Activated CD8-positive, alpha-beta T cell treated with anti-CD3 and anti-CD28 coated beads, Interleukin-2, amount 10 ng/mL, durations not matched to agents 7 days and 5 days (primary cell): ENCODE data around the gene PCGF2. TPM values are rescaled to one million over a fixed set of nuclear protein-coding genes. Genes with fewer than 3 reads are reported as not detected.

ENCODE experiments used
- ATAC-seq: fragments of 150-1000 bp; cut with Tn5 transposase; one replicate; pipeline ENCODE4 v1.10.0; 2021; ENCODE audit warnings: moderate library complexity
- CTCF ChIA-PET: fragments of 350-600 bp; sonication (Branson Sonifier 250); formaldehyde crosslinking; loops from one replicate; lab custom pipeline; 2021; ENCODE audit warnings: antibody characterized with exemption; lab: Charles Lee
- POLR2A ChIA-PET: fragments of 350-600 bp; sonication (Branson Sonifier 250); formaldehyde crosslinking; loops from one replicate; lab custom pipeline; 2021; ENCODE audit warnings: antibody characterized with exemption; lab: Charles Lee
- DNase-seq: peaks from one replicate; pipeline ENCODE4 v3.0.0-alpha.2; 2020
- H3K27ac Mint-ChIP-seq: one replicate; pipeline ENCODE4 v1.8.0; 2021; ENCODE audit warnings: mild to moderate bottlenecking, mixed read lengths
- H3K27me3 Mint-ChIP-seq: one replicate; pipeline ENCODE4 v1.8.0; 2021; ENCODE audit warnings: low read depth, mixed read lengths
- H3K36me3 Mint-ChIP-seq: one replicate; pipeline ENCODE4 v1.8.0; 2021; ENCODE audit warnings: low read depth, mixed read lengths
- H3K4me1 Mint-ChIP-seq: one replicate; pipeline ENCODE4 v1.8.0; 2021; ENCODE audit warnings: low read depth, mixed read lengths
- H3K4me3 Mint-ChIP-seq: one replicate; pipeline ENCODE4 v1.8.0; 2021; ENCODE audit warnings: mild to moderate bottlenecking, mixed read lengths
- H3K9me3 Mint-ChIP-seq: one replicate; pipeline ENCODE4 v1.8.0; 2022; ENCODE audit warnings: mixed read lengths; ENCODE audit not compliant: insufficient read depth
- total RNA-seq, 2 experiments: library from RNA; stranded (reverse); gene quantifications; one replicate each; pipeline ENCODE4 v1.2.3, GENCODE V29; 2021

The PCGF2 gene
- total RNA-seq, 2 experiments from 2014 or later, result 0.63 to 0.70 TPM

DNA sequence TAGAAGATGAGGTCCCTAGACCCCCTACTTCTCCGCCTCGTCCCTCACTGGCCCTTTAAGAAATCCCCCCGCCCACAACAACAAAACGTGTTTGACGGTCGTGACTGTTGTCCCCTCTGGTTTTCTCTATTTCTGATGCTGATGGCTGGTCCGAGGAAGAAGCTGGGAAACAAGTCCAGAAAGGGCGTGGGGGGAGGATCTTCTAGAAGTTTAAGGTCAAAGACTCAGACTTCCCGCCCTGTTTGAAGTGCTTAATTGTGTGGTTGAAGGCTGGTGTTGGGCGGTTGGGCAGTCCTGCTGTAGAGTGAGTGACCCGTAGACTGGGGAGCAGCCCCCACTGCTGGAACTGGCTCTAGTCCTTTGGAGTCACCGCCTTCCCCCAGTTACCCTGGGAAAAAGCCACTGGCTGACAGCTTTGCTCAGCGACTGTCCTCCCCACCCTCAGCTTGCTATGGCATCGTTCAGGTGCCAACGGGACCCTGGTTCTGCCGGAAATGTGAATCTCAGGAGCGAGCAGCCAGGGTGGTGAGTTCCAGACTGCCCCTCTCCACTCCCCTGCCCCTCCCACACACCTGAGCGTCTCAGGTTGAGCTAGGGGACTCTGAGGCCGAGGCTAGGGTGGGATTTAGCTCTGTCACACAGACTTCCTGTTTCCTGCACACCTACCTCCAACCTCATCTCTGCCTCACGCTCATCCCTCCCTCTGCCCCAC lies 41.5 kb downstream of the PCGF2 start:
- CTCF ChIA-PET, result interaction anchor here (0.7 to 3.9 kb wide), 9 partner anchors 9 to 39 kb away, joined by 3 to 27 read pairs (median 5); partner anchors contain the start of gene CISD3
- H3K9me3 Mint-ChIP-seq, result no peaks in the 10 kb centered on the region
- POLR2A ChIA-PET, result interaction anchor here (0.7 to 7.3 kb wide), 8 partner anchors 9 to 117 kb away, joined by 3 to 92 read pairs (median 4); no protein-coding TSS in a partner anchor
- peaks cover 63% of the 10 kb centered on the region for H3K4me1 Mint-ChIP-seq
- ATAC-seq (no peak), DNase-seq (peak; percentile 49)
- H3K4me3 Mint-ChIP-seq, result peak overlapping the region; percentile 95
- peaks cover 50% of the 10 kb centered on the region for H3K36me3 Mint-ChIP-seq
- no peaks in the 10 kb centered on the region for H3K27me3 Mint-ChIP-seq
- peak overlapping the region; percentile 92 for H3K27ac Mint-ChIP-seq

DNA sequence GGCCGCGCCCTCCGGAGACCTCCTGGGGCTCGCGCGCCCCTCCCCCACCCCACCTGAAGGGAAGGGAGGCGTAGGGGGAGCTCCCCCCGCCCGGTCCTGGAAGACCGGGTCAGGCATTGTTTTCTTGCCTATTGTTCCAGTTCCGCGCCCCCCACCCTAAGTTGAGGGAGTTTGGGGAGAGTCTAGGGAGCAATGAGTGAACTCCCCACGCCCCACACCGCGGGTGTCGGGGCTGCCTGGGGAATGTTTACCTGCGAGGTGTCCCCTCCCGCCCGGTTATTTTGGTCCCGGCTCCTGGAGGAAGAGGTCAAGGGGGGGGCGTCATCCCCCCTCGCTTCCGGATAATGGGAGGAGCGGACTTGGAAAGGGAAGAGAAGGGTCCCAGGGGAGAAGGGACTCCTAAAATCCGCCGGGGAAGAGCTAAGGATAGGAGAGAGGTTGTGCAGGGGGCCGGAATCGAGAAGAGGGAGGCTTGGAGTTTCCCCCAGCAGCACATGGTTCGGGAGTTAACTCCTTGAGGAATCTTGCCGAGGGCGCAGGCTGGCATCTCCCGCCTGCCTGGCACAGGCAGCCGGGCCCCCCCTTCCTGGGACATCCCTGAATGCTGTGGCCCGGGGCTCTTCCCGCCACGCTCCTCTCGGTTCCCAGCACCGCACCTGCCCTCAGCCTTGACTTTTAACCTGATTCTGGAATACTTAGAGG lies 42.2 kb downstream of the PCGF2 start:
- Mint-ChIP-seq H3K27ac (peak overlapping the region; percentile 92), H3K27me3 (no peaks in the 10 kb centered on the region), H3K36me3 (peaks cover 43% of the 10 kb centered on the region), H3K4me3 (peak overlapping the region; percentile 95), H3K4me1 (peaks cover 63% of the 10 kb centered on the region), H3K9me3 (no peaks in the 10 kb centered on the region)
- CTCF ChIA-PET, result interaction anchor here (0.7 to 3.9 kb wide), 7 partner anchors 9 to 29 kb away, joined by 3 to 27 read pairs (median 15); partner anchors contain the start of gene CISD3
- DNase-seq, result peak; percentile 38
- ATAC-seq, result no peak
- POLR2A ChIA-PET, result interaction anchor here (0.8 to 7.3 kb wide), 9 partner anchors 10 to 118 kb away, joined by 3 to 92 read pairs (median 9); no protein-coding TSS in a partner anchor

GRCh38 chr17:38705523-38705802 lies 42.7 kb downstream of the PCGF2 start:
- H3K27me3 Mint-ChIP-seq, result no peaks in the 10 kb centered on the region
- H3K4me1 Mint-ChIP-seq, result peaks cover 61% of the 10 kb centered on the region
- CTCF ChIA-PET, result interaction anchor here (0.7 to 3.9 kb wide), 7 partner anchors 8 to 29 kb away, joined by 3 to 27 read pairs (median 11); partner anchors contain the start of gene CISD3
- H3K27ac Mint-ChIP-seq, result peak overlapping the region; percentile 71
- H3K36me3 Mint-ChIP-seq, result peaks cover 38% of the 10 kb centered on the region
- POLR2A ChIA-PET, result interaction anchor here (1.0 to 7.3 kb wide), 12 partner anchors 10 to 120 kb away, joined by 3 to 92 read pairs (median 9); partner anchors contain the start of genes CWC25 and PSMB3
- DNase-seq (no peak), ATAC-seq (peak; percentile 2)
- H3K4me3 Mint-ChIP-seq, result peak overlapping the region; percentile 95
- no peaks in the 10 kb centered on the region for H3K9me3 Mint-ChIP-seq

DNA sequence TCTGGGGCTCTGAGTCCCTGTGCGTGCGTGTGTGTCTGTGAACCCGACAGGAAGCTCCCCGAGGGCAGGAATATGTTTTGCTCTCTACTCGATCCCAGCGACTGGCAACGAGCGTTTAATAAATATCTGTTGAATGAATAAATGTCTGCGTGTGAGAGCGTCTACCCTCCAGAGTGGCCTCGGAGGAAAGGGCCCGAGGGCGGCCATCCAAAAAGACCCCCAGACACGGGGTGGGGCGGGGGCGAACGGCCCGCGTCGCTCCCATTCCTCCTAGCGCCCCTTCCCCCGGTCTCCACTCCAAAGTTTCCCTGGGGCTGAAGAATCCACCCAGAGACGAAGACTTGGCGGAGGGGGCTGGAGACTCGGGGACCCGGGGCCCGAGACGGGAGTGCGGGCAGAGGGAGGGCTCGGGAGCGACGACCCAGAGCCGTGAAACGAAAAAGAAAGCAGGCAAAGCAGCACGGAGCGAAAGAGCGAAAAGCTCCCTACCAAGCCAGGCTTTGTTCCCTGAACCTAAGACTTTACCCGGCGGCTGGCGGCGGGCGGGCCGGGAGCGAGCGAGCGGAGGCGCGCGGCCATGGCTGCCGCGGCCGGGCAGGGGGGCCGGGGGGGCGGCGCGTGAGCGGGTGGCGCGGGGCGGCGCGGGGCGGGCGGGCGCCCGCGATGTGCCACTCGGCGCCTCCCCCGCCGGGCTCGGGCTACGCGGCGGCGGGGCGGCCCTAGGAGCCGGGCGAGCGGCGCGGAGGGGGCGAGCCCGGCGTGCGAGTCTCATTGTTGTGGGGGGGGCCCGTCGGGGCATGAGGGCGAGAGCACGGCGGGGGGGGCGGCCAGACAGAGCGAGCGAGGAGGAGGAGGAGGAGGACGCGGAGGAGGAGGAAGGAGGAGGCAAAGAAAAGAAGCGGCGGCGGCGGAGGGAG lies 43.3 kb downstream of the PCGF2 start, which contains the start of gene MLLT6:
Gene MLLT6, plus strand, starts transcription at position 668 of the 917 bp plus-strand sequence. CDS start 360 bp downstream, outside the sequence.
- CTCF ChIA-PET, result interaction anchor here (1.6 to 3.9 kb wide), 5 partner anchors 8 to 30 kb away, joined by 5 to 27 read pairs (median 11); partner anchors contain the start of gene CISD3
- H3K36me3 Mint-ChIP-seq, result peaks cover 32% of the 10 kb centered on the region
- ATAC-seq, result peak; percentile 38
- peak; percentile 80 for DNase-seq
- no peaks in the 10 kb centered on the region for H3K27me3 Mint-ChIP-seq
- H3K4me3 Mint-ChIP-seq, result peak within 1 kb of the TSS; percentile 95
- POLR2A ChIA-PET, result interaction anchor here (0.6 to 7.3 kb wide), 15 partner anchors 9 to 121 kb away, joined by 3 to 92 read pairs (median 9); partner anchors contain the start of genes CWC25 and PSMB3
- H3K9me3 Mint-ChIP-seq, result no peaks in the 10 kb centered on the region
- H3K4me1 Mint-ChIP-seq, result peaks cover 59% of the 10 kb centered on the region
- H3K27ac Mint-ChIP-seq, result peak within 1 kb of the TSS; percentile 97

DNA sequence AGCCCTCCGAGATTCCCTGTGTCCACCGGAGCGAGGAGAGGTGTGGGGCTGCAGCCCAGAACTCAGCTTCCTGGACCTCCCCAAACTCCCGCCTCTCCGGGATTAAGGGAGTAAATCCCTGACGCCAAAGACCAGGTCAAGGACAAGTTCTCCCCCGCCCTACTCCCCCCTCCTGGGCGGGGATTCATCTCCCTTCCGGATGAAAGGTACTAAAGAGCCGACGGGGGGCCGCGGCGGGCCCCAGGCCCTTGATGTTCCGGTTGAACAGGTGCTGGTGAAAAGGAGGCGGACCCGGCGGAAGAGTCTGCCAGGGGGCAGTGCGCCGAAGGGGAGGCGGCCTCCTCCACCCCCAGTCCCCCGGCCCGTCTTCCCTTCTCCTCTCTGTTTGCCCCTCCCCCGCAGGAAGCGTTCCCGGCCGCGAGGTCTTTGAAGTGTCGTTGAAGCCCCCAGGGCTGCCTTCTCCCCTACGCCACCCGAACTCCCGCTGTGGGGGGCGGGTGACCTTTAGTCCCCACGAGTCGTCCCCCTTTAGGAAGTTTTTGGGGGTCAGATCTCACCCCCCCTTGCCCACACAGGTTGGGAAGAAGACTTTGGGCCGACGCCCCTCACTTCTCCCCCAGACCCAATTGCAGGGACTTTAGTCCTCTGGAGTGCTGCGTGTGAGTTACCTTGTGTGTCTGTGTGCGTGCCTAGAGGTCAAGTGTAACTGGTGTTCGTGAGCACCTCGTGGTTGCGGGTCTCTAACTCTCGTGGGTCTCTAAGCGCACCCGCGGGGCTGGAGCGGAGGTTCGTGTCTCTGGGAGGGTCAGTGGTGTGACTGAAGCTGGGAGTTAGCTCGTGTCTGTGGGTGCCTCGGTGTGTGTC lies 44.2 kb downstream of the PCGF2 start:
- peak; percentile 31 for ATAC-seq

GRCh38 chr17:38702916-38703741 lies 45.0 kb downstream of the PCGF2 start:
- H3K9me3 Mint-ChIP-seq, result no peaks in the 10 kb centered on the region
- ChIA-PET POLR2A (interaction anchor here (0.5 to 7.3 kb wide), 7 partner anchors 9 to 49 kb away, joined by 3 to 92 read pairs (median 7); partner anchors contain the start of genes EPOP and PSMB3), CTCF (interaction anchor here (1.0 to 4.0 kb wide), 4 partner anchors 26 to 390 kb away, joined by 3 to 21 read pairs (median 16); no protein-coding TSS in a partner anchor)
- peak overlapping the region; percentile 87 for H3K4me3 Mint-ChIP-seq
- H3K27ac Mint-ChIP-seq, result peak overlapping the region; percentile 97
- H3K4me1 Mint-ChIP-seq, result peaks cover 52% of the 10 kb centered on the region
- DNase-seq, result peak; percentile 51
- ATAC-seq, result no peak
- H3K27me3 Mint-ChIP-seq, result no peaks in the 10 kb centered on the region
- peaks cover 20% of the 10 kb centered on the region for H3K36me3 Mint-ChIP-seq

More for the DNA sequence above, 44.2 kb downstream of the PCGF2 start:
- Mint-ChIP-seq H3K27me3 (no peaks in the 10 kb centered on the region), H3K9me3 (no peaks in the 10 kb centered on the region), H3K36me3 (peaks cover 25% of the 10 kb centered on the region), H3K4me1 (peaks cover 55% of the 10 kb centered on the region), H3K27ac (peak overlapping the region; percentile 97), H3K4me3 (peak overlapping the region; percentile 87)
- CTCF ChIA-PET, result interaction anchor here (1.6 to 4.0 kb wide), 4 partner anchors 24 to 31 kb away, joined by 11 to 27 read pairs (median 16); no protein-coding TSS in a partner anchor
- DNase-seq, result peak; percentile 86
- POLR2A ChIA-PET, result interaction anchor here (0.6 to 7.3 kb wide), 15 partner anchors 10 to 121 kb away, joined by 3 to 92 read pairs (median 9); partner anchors contain the start of genes CWC25 and PSMB3

GRCh38 chr17:38702166-38702915 lies 45.8 kb downstream of the PCGF2 start:
- no peaks in the 10 kb centered on the region for H3K27me3 Mint-ChIP-seq
- CTCF ChIA-PET, result interaction anchor here (1.0 to 4.0 kb wide), 5 partner anchors 25 to 390 kb away, joined by 3 to 21 read pairs (median 9); no protein-coding TSS in a partner anchor
- POLR2A ChIA-PET, result interaction anchor here (0.5 to 7.3 kb wide), 10 partner anchors 8 to 150 kb away, joined by 3 to 92 read pairs (median 4); partner anchors contain the start of genes EPOP and PSMB3
- H3K4me1 Mint-ChIP-seq, result peaks cover 52% of the 10 kb centered on the region
- H3K27ac Mint-ChIP-seq, result peak overlapping the region; percentile 97
- DNase-seq (peak; percentile 85), ATAC-seq (peak; percentile 47)
- H3K4me3 Mint-ChIP-seq, result peak overlapping the region; percentile 87
- no peaks in the 10 kb centered on the region for H3K9me3 Mint-ChIP-seq
- peaks cover 12% of the 10 kb centered on the region for H3K36me3 Mint-ChIP-seq

DNA sequence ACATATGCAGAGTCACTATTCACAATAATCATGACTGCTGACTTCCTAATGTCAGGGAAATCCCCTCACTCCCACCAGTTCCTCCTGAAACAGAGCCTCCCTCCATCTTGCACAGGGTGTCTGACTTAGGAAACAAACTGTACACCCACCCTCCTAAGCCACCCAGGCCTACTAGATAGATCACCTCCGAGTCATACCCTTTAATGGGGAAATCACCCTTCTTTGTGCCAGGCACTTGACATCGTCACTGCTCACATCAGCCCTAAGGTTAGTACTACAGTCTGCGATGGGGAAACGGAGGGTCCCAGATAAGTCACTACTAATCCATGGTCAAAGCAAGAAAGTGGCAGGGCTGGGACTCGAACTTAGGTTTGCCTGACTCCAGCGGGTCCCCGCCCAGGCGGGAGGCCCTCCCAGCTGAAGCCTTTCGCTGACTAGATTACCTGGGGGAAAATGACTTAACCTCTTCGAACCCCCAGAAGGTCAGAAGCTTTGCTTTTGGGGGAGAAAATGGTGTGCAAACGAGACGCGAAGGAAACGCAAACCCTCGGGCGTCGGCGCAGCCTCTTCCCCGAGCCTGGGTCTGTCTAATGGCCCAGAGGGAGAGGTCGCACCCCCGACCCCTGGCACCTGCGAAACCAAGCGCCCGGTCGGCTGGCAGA lies 46.5 kb downstream of the PCGF2 start:
- DNase-seq (peak; percentile 79), ATAC-seq (peak; percentile 34)
- Mint-ChIP-seq H3K36me3 (peaks cover 8% of the 10 kb centered on the region), H3K27me3 (no peaks in the 10 kb centered on the region), H3K27ac (peak overlapping the region; percentile 95), H3K4me1 (peaks cover 54% of the 10 kb centered on the region), H3K9me3 (no peaks in the 10 kb centered on the region), H3K4me3 (peak overlapping the region; percentile 63)
- CTCF ChIA-PET, result interaction anchor here (1.3 to 4.0 kb wide), 4 partner anchors 25 to 34 kb away, joined by 3 to 21 read pairs (median 15); no protein-coding TSS in a partner anchor
- POLR2A ChIA-PET, result interaction anchor here (0.8 to 7.3 kb wide), 7 partner anchors 9 to 151 kb away, joined by 3 to 92 read pairs (median 3); partner anchors contain the start of gene CISD3
